Dedifferentiated amniotic fluid mesenchymal stem cell (primary cell): Measurements from ENCODE around the gene RNMT.

Source experiments
- DNase-seq: peaks from one replicate; pipeline ENCODE4 v3.0.0-alpha.2; 2016; ENCODE audit errors: extremely low spot score

The RNMT gene

GRCh38 chr18:13811993-13812392 lies 85.5 kb downstream of the RNMT start:
- DNase-seq, result no peak

- peak; percentile 49 for DNase-seq
These were observed 86.9 kb downstream of the RNMT start for GRCh38 chr18:13813271-13813849.
